Gastrocnemius medialis (tissue), 4 donors: ENCODE measurements around the gene TTC28. TPM values are rescaled to one million over a fixed set of nuclear protein-coding genes. Genes with fewer than 3 reads are reported as not detected.
"Not testable (repeated sequence)": the region's sequence is repeated elsewhere in the genome, so short reads cannot be mapped to it uniquely, and the experiment has no call there.

Experiments
- ATAC-seq, 2 donors: fragments of 150-250 bp; one replicate each; pipeline ENCODE4 v1.9.1; 2016
- DNase-seq, 2 donors: peaks; one replicate each; pipeline ENCODE4 v3.0.0-alpha.2; 2019
- H3K27ac ChIP-seq, 4 donors: fragments of 200-600 bp; sonication (generic); 1 replicate in 1 of 4; 2 replicates in 3 of 4; pipeline ENCODE4 v1.5.1; 2016 to 2018; ENCODE audit warnings: mild to moderate bottlenecking in 2 of 4, moderate library complexity in 1 of 4
- H3K27me3 ChIP-seq, 3 donors: fragments of 200-600 bp; sonication (generic) in 2 of 3; 1 replicate in 1 of 3; 2 replicates in 2 of 3; pipeline versions ENCODE4 v1.5.1 to v1.6.0; 2016 to 2019; ENCODE audit warnings: mild to moderate bottlenecking in 1 of 3, moderate library complexity in 1 of 3
- H3K36me3 ChIP-seq, 2 donors: fragments of 200-600 bp; sonication (generic) in 1 of 2; one replicate each; pipeline ENCODE4 v1.5.1; 2017 to 2018
- H3K4me1 ChIP-seq, 2 donors: fragments of 200-600 bp; sonication (generic) in 1 of 2; one replicate each; pipeline ENCODE4 v1.5.1; 2016 to 2017; ENCODE audit warnings: mild to moderate bottlenecking in 2 of 2
- H3K4me3 ChIP-seq, 4 donors: fragments of 200-600 bp; sonication (generic) in 3 of 4; 1 replicate in 1 of 4; 2 replicates in 3 of 4; pipeline ENCODE4 v1.5.1; 2016 to 2019; ENCODE audit warnings: mild to moderate bottlenecking in 2 of 4
- H3K9me3 ChIP-seq, 3 donors: fragments of 200-600 bp; sonication (generic) in 2 of 3; 1 replicate in 1 of 3; 2 replicates in 2 of 3; pipeline ENCODE4 v1.5.1; 2016 to 2019
- POLR2A ChIP-seq, 2 donors: fragments of 450-650 bp; IDR thresholded peaks; one replicate each; pipeline ENCODE4 v1.6.1; 2017; ENCODE audit warnings: antibody characterized with exemption in 2 of 2, mild to moderate bottlenecking in 2 of 2, moderate library complexity in 2 of 2
- in situ Hi-C, 4 donors: fragments of 200-750 bp; cut with MboI; loops; one replicate each; pipeline versions ENCODE4 v1.15.0 to v1.8.0; 2017; ENCODE audit warnings: low sequenced_read_pairs in 4 of 4
- intact Hi-C: fragments of 100-400 bp; cut with DNase I; formaldehyde crosslinking; loops from one replicate; pipeline ENCODE4 v1.15.1; 2023; ENCODE audit warnings: low total_unique reads
- total RNA-seq, 4 donors: library from RNA; depleted of rRNA; stranded (reverse); fragments of >200 nt; gene quantifications; one replicate each; pipeline versions ENCODE4 v1.1.0 to v1.2.3, GENCODE V29; 2016
- TF ChIP-seq, protein P1 (sequence below), 5 experiments: fragments of 450-650 bp in 3 of 5; fragments of 200-600 bp in 2 of 5; sonication (generic) in 2 of 5; IDR thresholded peaks in 4 of 5; conservative IDR thresholded peaks in 1 of 5; 1 replicate in 4 of 5; 2 replicates in 1 of 5; pipeline ENCODE4 v1.5.1; 2016 to 2019; ENCODE audit warnings: antibody characterized with exemption in 5 of 5, mild to moderate bottlenecking in 3 of 5, moderate library complexity in 3 of 5

The TTC28 gene
- total RNA-seq, 4 donors from 2014 or later, result 6.3 to 18.1 (median 8.4) TPM

DNA sequence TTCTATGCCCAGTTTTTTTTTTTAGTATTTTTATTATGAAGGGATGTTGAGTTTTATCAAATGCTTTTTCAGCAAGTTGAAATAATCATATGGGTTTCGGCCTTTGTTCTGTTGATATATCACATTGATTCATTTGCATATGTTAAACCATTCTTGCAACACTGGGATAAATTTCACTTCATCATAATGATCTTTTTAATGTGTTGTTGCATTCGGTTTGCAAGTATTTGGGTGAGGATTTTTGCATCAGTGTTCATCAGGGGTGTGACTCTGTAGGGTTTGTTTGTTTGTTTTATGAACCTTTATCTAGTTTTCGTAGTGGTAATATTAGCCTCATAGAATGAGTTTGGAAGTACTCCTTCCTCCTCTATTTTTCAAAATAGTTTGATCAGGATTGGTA, 103.5 kb downstream of the TTC28 start:
- H3K27me3 ChIP-seq, result no peaks in the 10 kb centered on the region
- TF ChIP-seq, protein P1, sequence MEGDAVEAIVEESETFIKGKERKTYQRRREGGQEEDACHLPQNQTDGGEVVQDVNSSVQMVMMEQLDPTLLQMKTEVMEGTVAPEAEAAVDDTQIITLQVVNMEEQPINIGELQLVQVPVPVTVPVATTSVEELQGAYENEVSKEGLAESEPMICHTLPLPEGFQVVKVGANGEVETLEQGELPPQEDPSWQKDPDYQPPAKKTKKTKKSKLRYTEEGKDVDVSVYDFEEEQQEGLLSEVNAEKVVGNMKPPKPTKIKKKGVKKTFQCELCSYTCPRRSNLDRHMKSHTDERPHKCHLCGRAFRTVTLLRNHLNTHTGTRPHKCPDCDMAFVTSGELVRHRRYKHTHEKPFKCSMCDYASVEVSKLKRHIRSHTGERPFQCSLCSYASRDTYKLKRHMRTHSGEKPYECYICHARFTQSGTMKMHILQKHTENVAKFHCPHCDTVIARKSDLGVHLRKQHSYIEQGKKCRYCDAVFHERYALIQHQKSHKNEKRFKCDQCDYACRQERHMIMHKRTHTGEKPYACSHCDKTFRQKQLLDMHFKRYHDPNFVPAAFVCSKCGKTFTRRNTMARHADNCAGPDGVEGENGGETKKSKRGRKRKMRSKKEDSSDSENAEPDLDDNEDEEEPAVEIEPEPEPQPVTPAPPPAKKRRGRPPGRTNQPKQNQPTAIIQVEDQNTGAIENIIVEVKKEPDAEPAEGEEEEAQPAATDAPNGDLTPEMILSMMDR (IDR thresholded peaks at IDR 0.05 in 4 of 5, conservative IDR thresholded peaks at IDR 0.05 in 1 of 5), result no peak
- TF ChIP-seq POLR2A (IDR thresholded peaks at IDR 0.05), result no peak
- in situ Hi-C loops, result loop anchor here in 3 of 4 donors (25.0 kb wide), 1 partner anchor 689 kb away; no protein-coding TSS in a partner anchor
- no peaks in the 10 kb centered on the region for H3K9me3 ChIP-seq
- DNase-seq (no peak), ATAC-seq (no peak)
- H3K4me1 ChIP-seq, result no peaks in the 10 kb centered on the region
- no peak overlapping the region for H3K4me3 ChIP-seq
- H3K36me3 ChIP-seq, result no peaks in the 10 kb centered on the region
- no peak overlapping the region for H3K27ac ChIP-seq
- intact Hi-C loops, result no loop called here

DNA sequence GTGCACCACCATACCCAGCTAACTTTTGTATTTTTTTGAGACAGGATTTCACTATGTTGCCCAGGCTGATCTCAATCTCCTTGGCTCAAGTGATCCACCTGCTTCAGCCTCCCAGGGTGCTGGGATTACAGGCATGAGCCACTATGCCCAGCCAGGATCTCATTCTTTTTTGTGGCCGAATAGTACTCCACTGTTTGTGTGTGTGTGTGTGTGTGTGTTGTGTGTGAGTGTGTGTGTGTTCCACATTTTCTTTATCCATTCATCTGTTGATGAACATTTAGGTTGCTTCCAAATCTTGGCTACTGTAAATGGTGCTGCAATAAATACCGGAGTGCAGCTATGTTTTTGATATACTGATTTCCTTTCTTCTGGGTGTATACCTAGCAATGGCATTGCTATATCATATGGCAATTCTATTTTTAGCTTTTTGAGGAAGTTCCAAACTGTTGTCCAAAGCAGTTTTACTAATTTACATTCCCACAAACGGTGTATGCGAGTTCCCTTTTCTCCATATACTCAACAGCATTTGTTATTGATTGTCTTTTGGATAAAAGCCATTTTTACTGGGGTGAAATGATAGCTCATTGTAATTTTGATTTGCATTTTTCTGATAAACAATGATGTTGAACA, 105.4 kb downstream of the TTC28 start:
- Histone ChIP-seq H3K27ac (no peak overlapping the region), H3K27me3 (no peaks in the 10 kb centered on the region), H3K4me3 (no peak overlapping the region), H3K36me3 (no peaks in the 10 kb centered on the region), H3K9me3 (no peaks in the 10 kb centered on the region), H3K4me1 (no peaks in the 10 kb centered on the region)
- no peak for TF ChIP-seq POLR2A (IDR thresholded peaks at IDR 0.05)
- TF ChIP-seq, protein P1 (IDR thresholded peaks at IDR 0.05 in 4 of 5, conservative IDR thresholded peaks at IDR 0.05 in 1 of 5), result no peak
- intact Hi-C loops (no loop called here), in situ Hi-C loops (no loop called here)
- ATAC-seq (no peak), DNase-seq (no peak)

DNA sequence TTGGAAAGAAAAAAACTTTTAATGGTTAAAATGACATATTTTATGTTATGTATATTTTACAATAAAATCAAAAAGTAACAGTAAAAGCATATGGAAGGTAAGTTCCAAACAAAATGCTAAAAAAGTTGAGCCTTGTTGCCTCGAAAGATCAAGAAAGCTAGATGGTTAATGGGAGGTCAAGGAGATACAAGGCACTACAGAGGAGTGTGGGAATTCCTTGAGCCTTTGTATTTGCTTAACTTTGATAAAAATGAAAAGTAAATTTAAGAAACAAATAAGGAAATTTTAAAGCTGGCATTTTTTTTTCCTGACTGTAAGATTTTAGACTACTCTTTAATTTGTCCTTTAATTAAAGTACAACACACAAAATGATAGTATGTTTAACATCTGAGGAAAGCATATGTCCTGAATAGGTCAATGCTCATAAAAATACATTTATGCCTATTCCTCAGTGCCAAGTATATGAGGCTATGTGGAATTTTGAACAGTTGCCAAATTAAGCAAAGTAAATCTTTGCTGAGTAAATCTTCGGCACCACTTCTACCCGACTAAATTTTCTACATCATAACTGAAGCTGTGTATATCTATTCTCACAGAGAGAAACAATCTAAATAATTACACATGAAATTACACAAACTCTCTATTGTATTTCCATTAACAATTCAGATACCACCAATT, 108.8 kb downstream of the TTC28 start:
- in situ Hi-C loops (no loop called here), intact Hi-C loops (no loop called here)
- no peak for DNase-seq
- no peak for TF ChIP-seq POLR2A (IDR thresholded peaks at IDR 0.05)
- TF ChIP-seq, protein P1 (IDR thresholded peaks at IDR 0.05 in 4 of 5, conservative IDR thresholded peaks at IDR 0.05 in 1 of 5), result no peak
- no peak overlapping the region for H3K4me3 ChIP-seq
- no peaks in the 10 kb centered on the region for H3K36me3 ChIP-seq
- no peak overlapping the region for H3K27ac ChIP-seq
- H3K4me1 ChIP-seq, result no peaks in the 10 kb centered on the region
- ATAC-seq, result no peak
- H3K27me3 ChIP-seq, result no peaks in the 10 kb centered on the region
- no peaks in the 10 kb centered on the region for H3K9me3 ChIP-seq

DNA sequence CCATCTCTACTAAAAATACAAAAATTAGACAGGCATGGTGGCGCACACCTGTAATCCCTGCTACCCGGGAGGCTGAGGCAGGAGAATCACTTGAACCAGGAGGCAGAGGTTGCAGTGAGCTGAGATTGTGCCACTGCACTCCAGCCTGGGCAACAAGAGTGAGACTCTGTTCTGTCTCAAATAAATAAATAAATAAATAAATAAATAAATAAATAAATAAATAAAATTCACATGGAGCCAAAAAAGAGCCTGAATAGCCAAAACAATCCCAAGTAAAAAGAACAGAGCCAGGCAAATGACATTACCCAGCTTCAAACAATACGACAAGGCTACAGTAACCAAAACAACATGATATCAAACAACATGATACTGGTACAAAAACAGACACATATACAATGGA, 110.7 kb downstream of the TTC28 start:
- H3K4me1 ChIP-seq, H3K27me3 ChIP-seq, H3K36me3 ChIP-seq, H3K27ac ChIP-seq, ATAC-seq, in situ Hi-C loops, H3K4me3 ChIP-seq, H3K9me3 ChIP-seq, DNase-seq, intact Hi-C loops: not testable (repeated sequence)

DNA sequence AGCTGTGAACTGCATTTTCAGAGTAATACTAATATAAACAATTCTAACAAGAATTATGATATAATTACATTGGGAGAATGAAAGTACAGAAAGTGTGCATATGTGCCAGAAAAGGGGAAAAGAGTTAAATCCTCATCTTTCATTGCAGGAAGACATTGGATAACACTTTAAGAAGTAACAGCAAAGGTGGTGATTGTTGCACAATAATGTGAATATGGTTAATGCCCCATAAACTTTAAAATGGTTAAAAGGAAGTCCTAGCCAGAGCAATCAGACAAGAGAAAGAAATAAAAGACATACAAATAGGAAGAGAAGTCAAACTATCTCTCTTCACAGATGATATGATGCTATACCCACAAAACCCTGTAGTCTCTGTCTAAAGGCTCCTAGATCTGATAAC, 111.5 kb downstream of the TTC28 start:
- no peaks in the 10 kb centered on the region for H3K4me1 ChIP-seq
- no peaks in the 10 kb centered on the region for H3K9me3 ChIP-seq
- no peak overlapping the region for H3K4me3 ChIP-seq
- in situ Hi-C loops (no loop called here), intact Hi-C loops (no loop called here)
- ATAC-seq (no peak), DNase-seq (no peak)
- no peaks in the 10 kb centered on the region for H3K36me3 ChIP-seq
- TF ChIP-seq, protein P1 (IDR thresholded peaks at IDR 0.05 in 4 of 5, conservative IDR thresholded peaks at IDR 0.05 in 1 of 5), result no peak
- no peak for TF ChIP-seq POLR2A (IDR thresholded peaks at IDR 0.05)
- no peaks in the 10 kb centered on the region for H3K27me3 ChIP-seq
- H3K27ac ChIP-seq, result no peak overlapping the region

DNA sequence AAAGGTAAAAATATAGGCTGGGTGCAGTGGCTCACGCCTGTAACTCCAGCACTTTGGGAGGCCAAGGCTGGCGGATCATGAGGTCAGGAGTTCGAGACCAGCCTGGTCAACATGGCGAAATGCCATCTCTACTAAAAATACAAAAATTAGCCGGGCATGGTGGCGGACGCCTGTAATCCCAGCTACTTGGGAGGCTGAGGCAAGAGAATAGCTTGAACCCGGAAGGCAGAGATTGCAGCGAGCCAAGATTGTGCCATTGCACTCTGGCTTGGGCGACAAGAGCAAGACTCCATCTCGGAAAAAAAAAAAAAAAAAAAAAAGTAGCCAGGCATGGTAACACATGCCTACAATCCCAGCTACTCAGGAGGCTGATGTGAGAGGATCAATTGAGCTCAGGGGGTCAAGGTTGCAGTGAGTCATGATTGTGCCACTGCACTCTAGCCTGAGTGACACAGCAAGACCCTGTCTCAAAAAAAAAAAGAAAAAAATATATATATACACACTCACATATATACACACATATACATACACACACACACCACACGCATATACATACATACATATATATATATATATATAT, 112.6 kb downstream of the TTC28 start:
- H3K27me3 ChIP-seq, H3K9me3 ChIP-seq, H3K4me1 ChIP-seq, intact Hi-C loops, H3K4me3 ChIP-seq, H3K36me3 ChIP-seq, H3K27ac ChIP-seq, in situ Hi-C loops, DNase-seq, ATAC-seq: not testable (repeated sequence)
